NCI-H2107 treated with DMSO at 0.1 percent for 48 hours (cell line): ENCODE results near the gene IRF6.

Experiments used
- DNase-seq: peaks from one replicate; lab custom pipeline; 2025; ENCODE audit not compliant: unreplicated experiment; lab: John Stamatoyannopoulos, UW

The IRF6 gene

GRCh38 chr1:209761011-209761635 is 44.8 kb downstream of the IRF6 start:
- DNase-seq = no peak

GRCh38 chr1:209759829-209760359 is 46.0 kb downstream of the IRF6 start:
- no peak for DNase-seq

- DNase-seq = no peak
Measured at GRCh38 chr1:209758400-209758799, 47.5 kb downstream of the IRF6 start.

GRCh38 chr1:209756615-209757445 is 49.1 kb downstream of the IRF6 start:
- DNase-seq = no peak

GRCh38 chr1:209755926-209756614 is 49.9 kb downstream of the IRF6 start, which contains the start of gene TRAF3IP3:
TRAF3IP3 (plus strand) TSS chr1:209756053; CDS start chr1:209760040, 3,987 bp downstream.
- DNase-seq = no peak

GRCh38 chr1:209755256-209755655 is 50.7 kb downstream of the IRF6 start:
- no peak for DNase-seq

- no peak for DNase-seq
Measured at GRCh38 chr1:209752890-209753289, 53.1 kb downstream of the IRF6 start.

GRCh38 chr1:209751627-209752231 is 54.2 kb downstream of the IRF6 start:
- DNase-seq = no peak

- DNase-seq = no peak
Measured at GRCh38 chr1:209749670-209750323, 56.1 kb downstream of the IRF6 start.

- DNase-seq = no peak
Measured at GRCh38 chr1:209749205-209749604, 56.7 kb downstream of the IRF6 start.

- no peak for DNase-seq
Measured at GRCh38 chr1:209748620-209749019, 57.3 kb downstream of the IRF6 start.

GRCh38 chr1:209747580-209748262 is 58.2 kb downstream of the IRF6 start:
- DNase-seq = no peak

GRCh38 chr1:209746451-209747165 is 59.3 kb downstream of the IRF6 start:
- DNase-seq = no peak

GRCh38 chr1:209743145-209743482 is 62.8 kb downstream of the IRF6 start:
- DNase-seq = no peak

- no peak for DNase-seq
Measured at GRCh38 chr1:209742409-209743144, 63.4 kb downstream of the IRF6 start.

- no peak for DNase-seq
Measured at GRCh38 chr1:209741889-209742288, 64.1 kb downstream of the IRF6 start.

- no peak for DNase-seq
Measured at GRCh38 chr1:209741193-209741592, 64.7 kb downstream of the IRF6 start.

GRCh38 chr1:209738270-209738669 is 67.7 kb downstream of the IRF6 start:
- DNase-seq = no peak

GRCh38 chr1:209737118-209737505 is 68.8 kb downstream of the IRF6 start:
- no peak for DNase-seq
